ENCODE data around the gene ACSF3.

GRCh38 chr16:89179656-89180315, 86.1 kb downstream of the ACSF3 start:
- TF ChIP-seq MAZ (IDR thresholded peaks at IDR 0.05; ENCODE audit: borderline replicate concordance, low read depth, low read length) (no peak), CTCF (conservative IDR thresholded peaks at IDR 0.05; ENCODE audit: low read depth, low read length) (no peak), RFX5 (IDR thresholded peaks at IDR 0.05; ENCODE audit: low read depth, low read length) (no peak), MXI1 (IDR thresholded peaks at IDR 0.05; ENCODE audit: borderline replicate concordance, low read depth, low read length) (no peak), CEBPB (IDR thresholded peaks at IDR 0.05; ENCODE audit: low read depth, low read length) (no peak), USF2 (IDR thresholded peaks at IDR 0.05; ENCODE audit: low read depth, low read length) (no peak), POLR2A (IDR thresholded peaks at IDR 0.05; ENCODE audit: low read depth, low read length) (no peak), BHLHE40 (IDR thresholded peaks at IDR 0.05; ENCODE audit: low read depth, low read length) (no peak), FOS (IDR thresholded peaks at IDR 0.05; ENCODE audit: low read depth, low read length) (no peak), RAD21 (IDR thresholded peaks at IDR 0.05; ENCODE audit: low read length) (no peak), SMC3 (IDR thresholded peaks at IDR 0.05; ENCODE audit: low read depth, low read length) (no peak)
- TF ChIP-seq, protein P1, sequence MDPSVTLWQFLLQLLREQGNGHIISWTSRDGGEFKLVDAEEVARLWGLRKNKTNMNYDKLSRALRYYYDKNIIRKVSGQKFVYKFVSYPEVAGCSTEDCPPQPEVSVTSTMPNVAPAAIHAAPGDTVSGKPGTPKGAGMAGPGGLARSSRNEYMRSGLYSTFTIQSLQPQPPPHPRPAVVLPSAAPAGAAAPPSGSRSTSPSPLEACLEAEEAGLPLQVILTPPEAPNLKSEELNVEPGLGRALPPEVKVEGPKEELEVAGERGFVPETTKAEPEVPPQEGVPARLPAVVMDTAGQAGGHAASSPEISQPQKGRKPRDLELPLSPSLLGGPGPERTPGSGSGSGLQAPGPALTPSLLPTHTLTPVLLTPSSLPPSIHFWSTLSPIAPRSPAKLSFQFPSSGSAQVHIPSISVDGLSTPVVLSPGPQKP (IDR thresholded peaks at IDR 0.05; ENCODE audit: borderline replicate concordance, low read depth, low read length), result no peak
